K562 (cell line): ENCODE data around the gene KRTAP26-1. TPM values are rescaled to one million over a fixed set of nuclear protein-coding genes. Genes with fewer than 3 reads are reported as not detected.

Source experiments
- ATAC-seq: fragments of 200-7000 bp; cut with Tn5 transposase; 3 replicates; pipeline ENCODE4 v1.9.1; 2020; ENCODE audit warnings: moderate library complexity
- BruUV-seq: library from RNA; stranded (reverse); fragments of 400-500 nt; replicated peaks from 2 replicates; lab custom pipeline; 2021; lab: Mats Ljungman, UMichigan
- CTCF ChIA-PET: fragments of 300-600 bp; formaldehyde crosslinking; extraction: SDS; loops from one replicate; lab custom pipeline; 2021; ENCODE audit warnings: low intra/inter-chr PET ratio; lab: Yijun Ruan, JAX
- POLR2A ChIA-PET: fragments of 300-600, 350-650 bp; sonication (Branson Sonifier 250); formaldehyde crosslinking; extraction: SDS; loops from one replicate; lab custom pipeline; 2021; ENCODE audit warnings: antibody characterized with exemption, inconsistent platforms; lab: Yijun Ruan, JAX
- DNase-seq, 4 experiments: peaks; one replicate each; pipeline versions ENCODE4 v3.0.0 to v3.0.0-alpha.2; 2011 to 2018; ENCODE audit warnings: low spot score in 3 of 4, mixed read lengths in 3 of 4; ENCODE audit errors: extremely low read depth in 1 of 4
- FAIRE-seq: peaks from 2 replicates; lab custom pipeline; 2011; peaks lifted over from hg19 to GRCh38; lab: Jason Lieb, UNC
- H2AFZ ChIP-seq: 2 replicates; pipeline ENCODE4 v1.6.0; 2011; ENCODE audit warnings: low read depth, low read length, control low read depth, inconsistent platforms
- H3K27ac ChIP-seq: fragments of 200-600 bp; 3 replicates; pipeline ENCODE4 v1.8.0; 2011; ENCODE audit warnings: low read depth, mild to moderate bottlenecking, control low read depth, inconsistent platforms, low read length, moderate library complexity, mixed read lengths; ENCODE audit errors: extremely low read depth
- H3K27me3 ChIP-seq, 2 experiments: fragments of 300-600 bp in 1 of 2; 2 replicates in 1 of 2; 3 replicates in 1 of 2; pipeline versions ENCODE4 v1.6.0 to v1.8.0; 2011; ENCODE audit warnings: inconsistent platforms in 2 of 2, low read length in 2 of 2, mild to moderate bottlenecking in 1 of 2, mixed read lengths in 1 of 2, moderate library complexity in 1 of 2; ENCODE audit not compliant: control insufficient read depth in 2 of 2, insufficient read depth in 2 of 2
- H3K36me3 ChIP-seq: fragments of 300-600 bp; 3 replicates; pipeline ENCODE4 v1.8.0; 2011; ENCODE audit warnings: mild to moderate bottlenecking, low read length, inconsistent platforms; ENCODE audit not compliant: control insufficient read depth, insufficient read depth
- H3K4me1 ChIP-seq, 2 experiments: fragments of 200-600 bp in 1 of 2; replicated peaks in 1 of 2; 2 replicates in 1 of 2; 3 replicates in 1 of 2; pipeline versions ENCODE4 v1.5.1 to v1.8.0; 2011; ENCODE audit warnings: inconsistent platforms in 2 of 2, low read length in 2 of 2, mild to moderate bottlenecking in 1 of 2, mixed read lengths in 1 of 2, moderate library complexity in 1 of 2; ENCODE audit not compliant: control insufficient read depth in 2 of 2, insufficient read depth in 2 of 2
- H3K4me2 ChIP-seq: 2 replicates; pipeline ENCODE4 v1.6.1; 2011; ENCODE audit warnings: low read length, control low read depth, inconsistent platforms, mixed read lengths; ENCODE audit not compliant: insufficient read depth
- H3K4me3 ChIP-seq: fragments of 200-600 bp; sonication (generic), shearing (Covaris generic); 2 replicates; pipeline ENCODE4 v1.5.1; 2016; ENCODE audit warnings: control low read depth, inconsistent platforms
- H3K79me2 ChIP-seq: fragments of 200-600 bp; 3 replicates; pipeline ENCODE4 v1.8.0; 2011; ENCODE audit warnings: low read length, inconsistent platforms; ENCODE audit not compliant: control insufficient read depth, insufficient read depth
- H3K9ac ChIP-seq, 2 experiments: 2 replicates each; pipeline versions ENCODE4 v1.6.0 to v1.6.1; 2011; ENCODE audit warnings: low read depth in 2 of 2, low read length in 2 of 2, control low read depth in 1 of 2, inconsistent platforms in 1 of 2, mild to moderate bottlenecking in 1 of 2, mixed read lengths in 1 of 2; ENCODE audit not compliant: insufficient read depth in 1 of 2
- H3K9me1 ChIP-seq: one replicate; pipeline ENCODE4 v1.6.0; 2011; ENCODE audit warnings: inconsistent platforms, mild to moderate bottlenecking, low read length, moderate library complexity; ENCODE audit not compliant: control insufficient read depth, insufficient read depth
- H3K9me3 ChIP-seq: replicated peaks from 2 replicates; pipeline ENCODE4 v1.5.1; 2011; ENCODE audit warnings: low read depth, low read length, inconsistent platforms; ENCODE audit not compliant: control insufficient read depth, insufficient read depth
- H4K20me1 ChIP-seq: replicated peaks from 2 replicates; pipeline ENCODE4 v1.6.1; 2011; ENCODE audit warnings: low read length, inconsistent platforms, mixed read lengths; ENCODE audit not compliant: control insufficient read depth, insufficient read depth
- ARID3B ChIP-seq: fragments of 250-450 bp; sonication (Bioruptor Pico); IDR thresholded peaks from 2 replicates; pipeline ENCODE4 v1.4.0; 2020; ENCODE audit warnings: borderline replicate concordance
- ATF1 ChIP-seq, 2 experiments: fragments of 450-650 bp in 1 of 2; IDR thresholded peaks; 2 replicates each; pipeline ENCODE4 v1.6.1; 2016; ENCODE audit warnings: missing compliant biosample characterization in 1 of 2, missing genetic modification characterization in 1 of 2
- CREM ChIP-seq: IDR thresholded peaks from 2 replicates; pipeline ENCODE4 v1.6.1; 2014; ENCODE audit warnings: antibody characterized with exemption, low read depth
- PCBP1 ChIP-seq: fragments of 200-400 bp; formaldehyde crosslinking; IDR thresholded peaks from 2 replicates; pipeline ENCODE4 v1.6.1; 2018; ENCODE audit warnings: mild to moderate bottlenecking, low read depth, low read length; ENCODE audit not compliant: poor library complexity, severe bottlenecking
- PHB2 ChIP-seq: fragments of 450-650 bp; IDR thresholded peaks from 2 replicates; pipeline ENCODE4 v1.6.1; 2017; ENCODE audit warnings: low read depth
- POU5F1 ChIP-seq: fragments of 150-350 bp; IDR thresholded peaks from 2 replicates; pipeline ENCODE4 v1.6.1; 2014; ENCODE audit warnings: borderline replicate concordance, low read length, low read depth, mild to moderate bottlenecking; ENCODE audit not compliant: partially characterized antibody
- SIX5 ChIP-seq, 2 experiments: IDR thresholded peaks; 2 replicates each; pipeline ENCODE4 v1.6.1; 2011; ENCODE audit warnings: low read length in 2 of 2, borderline replicate concordance in 1 of 2, low read depth in 1 of 2, mild to moderate bottlenecking in 1 of 2, moderate library complexity in 1 of 2; ENCODE audit not compliant: insufficient read depth in 1 of 2
- SMARCB1 ChIP-seq: IDR thresholded peaks from 2 replicates; pipeline ENCODE4 v1.6.1; 2011; ENCODE audit warnings: improper control_type of control experiment, low read depth; ENCODE audit not compliant: insufficient read length
- SOX6 ChIP-seq: fragments of 450-650 bp; IDR thresholded peaks from 2 replicates; pipeline ENCODE4 v1.6.1; 2014; ENCODE audit warnings: mild to moderate bottlenecking
- STAT6 ChIP-seq: sonication (generic); formaldehyde crosslinking; IDR thresholded peaks from 2 replicates; pipeline ENCODE4 v1.8.1; 2023; ENCODE audit warnings: mild to moderate bottlenecking, missing genetic modification reagents
- TCF7 ChIP-seq: sonication (generic); IDR thresholded peaks from 2 replicates; pipeline ENCODE4 v1.6.1; 2016; ENCODE audit warnings: antibody characterized with exemption, borderline replicate concordance
- THRB ChIP-seq: fragments of 450-650 bp; formaldehyde crosslinking; conservative IDR thresholded peaks from 2 replicates; pipeline ENCODE4 v1.4.0; 2022; ENCODE audit warnings: mild to moderate bottlenecking, missing genetic modification characterization
- ZNF740 ChIP-seq, 3 experiments: fragments of 200-800 bp in 1 of 3; sonication (Bioruptor generic) in 1 of 3; sonication (generic) in 1 of 3; formaldehyde crosslinking in 1 of 3; IDR thresholded peaks; 2 replicates each; pipeline versions ENCODE4 v1.6.1 to v1.8.0; 2016 to 2022; ENCODE audit warnings: mild to moderate bottlenecking in 2 of 3, missing compliant biosample characterization in 2 of 3, missing genetic modification characterization in 2 of 3, missing genetic modification reagents in 1 of 3
- WGBS: fragments of 100-300 bp; shearing (Covaris generic); methylation state at CpG from one replicate; pipeline ENCODE4 v1.1.6; 2016; ENCODE audit warnings: low coverage, mixed read lengths; ENCODE audit not compliant: insufficient coverage; ENCODE audit errors: missing lambda C conversion rate; 5-methylcytosine and 5-hydroxymethylcytosine counted together
- in situ Hi-C: fragments of 300-500 bp; cut with MboI; formaldehyde crosslinking; loops from 4 replicates; pipeline ENCODE4 v1.15.0; 2018; ENCODE audit warnings: inconsistent platforms, mixed read lengths
- intact Hi-C: fragments of 100-400 bp; cut with micrococcal nuclease; formaldehyde crosslinking; loops from 2 replicates; pipeline ENCODE4 v1.14.2; 2022
- polyA plus RNA-seq, 8 experiments: library from polyadenylated mRNA; depleted of rRNA in 4 of 8; stranded (reverse) in 5 of 8; unstranded in 3 of 8; fragments of >200 nt; fragmentation: Nextera tagmentation in 2 of 8; fragmentation: Illumina TruSeq in 1 of 8; extraction: Ambion mirVana in 2 of 8; extraction: Trizol in 1 of 8; gene quantifications; 2 replicates each; pipeline versions ENCODE4 v1.2.1 to v1.2.3, GENCODE V29; 2011 to 2014; ENCODE audit warnings: inconsistent platforms in 1 of 8, missing spikeins in 1 of 8
- total RNA-seq, 7 experiments: library from RNA; depleted of rRNA in 6 of 7; stranded (reverse); fragments of >200 nt in 6 of 7; fragmentation: Illumina TruSeq in 2 of 7; extraction: Trizol in 2 of 7; gene quantifications; 2 replicates each; pipeline versions ENCODE4 v1.2.1 to v1.2.3, GENCODE V29; 2011 to 2021; ENCODE audit warnings: low replicate concordance in 1 of 7

The KRTAP26-1 gene
- total and polyA plus RNA-seq, 9 of the 15 experiments (the other 6 are each of a cell fraction or from before 2014, with no cell fraction given), result not detected

- BruUV-seq, result no TSS peak
- Histone ChIP-seq H3K4me3 (no peak overlapping the region), H3K9me1 (no peaks in the 10 kb centered on the region), H3K4me1 (no peaks in the 10 kb centered on the region), H3K4me2 (no peak overlapping the region), H3K36me3 (no peaks in the 10 kb centered on the region), H3K9ac (no peak overlapping the region), H3K27me3 (no peaks in the 10 kb centered on the region), H3K79me2 (no peaks in the 10 kb centered on the region), H3K27ac (no peak overlapping the region), H2AFZ (no peak overlapping the region), H4K20me1 (no peaks in the 10 kb centered on the region), H3K9me3 (no peaks in the 10 kb centered on the region)
- CTCF ChIA-PET, result no interaction called here
- no peak for ATAC-seq
- FAIRE-seq, result no peak
- DNase-seq, result no peak
- WGBS, result 0% methylated on average over 2 of the region's 2 CpGs
- POLR2A ChIA-PET, result no interaction called here
- intact Hi-C loops, result no loop called here
- in situ Hi-C loops, result no loop called here
- no peak for TF ChIP-seq PCBP1
- TF ChIP-seq PHB2, result no peak
- TF ChIP-seq THRB (CRISPR knock-in tag), result no peak
- no peak for TF ChIP-seq SOX6
- no peak for TF ChIP-seq TCF7
- TF ChIP-seq SIX5 (IDR thresholded peaks at IDR 0.05; ENCODE audit: borderline replicate concordance in 1 of 2, insufficient read depth in 1 of 2, low read depth in 1 of 2, low read length in 2 of 2), result no peak
- TF ChIP-seq CREM, result no peak
- no peak for TF ChIP-seq ZNF740 (CRISPR knock-in tag; IDR thresholded peaks at IDR 0.05)
- no peak for TF ChIP-seq ZNF740 (tag; IDR thresholded peaks at IDR 0.05)
- no peak for TF ChIP-seq ATF1 (CRISPR knock-in tag; IDR thresholded peaks at IDR 0.05)
- TF ChIP-seq ATF1 (tag; IDR thresholded peaks at IDR 0.05), result no peak
- no peak for TF ChIP-seq POU5F1
- TF ChIP-seq SMARCB1, result no peak
- TF ChIP-seq STAT6 (CRISPR knock-in tag), result no peak
- TF ChIP-seq ARID3B (CRISPR knock-in tag), result no peak
Observed at GRCh38 chr21:30332681-30333080, 12.6 kb upstream of the KRTAP26-1 start.
